HG02981 (cell line): ENCODE data around the gene PLB1.
A peak's percentile ranks its signal among the peaks of the same experiment; 100 is the strongest.

Experiments
- ATAC-seq: cut with Tn5 transposase; IDR thresholded peaks from one replicate; pipeline ENCODE4 v1.9.1; 2021; ENCODE audit warnings: mild to moderate bottlenecking, moderate library complexity; ENCODE audit not compliant: unreplicated experiment

The PLB1 gene

DNA sequence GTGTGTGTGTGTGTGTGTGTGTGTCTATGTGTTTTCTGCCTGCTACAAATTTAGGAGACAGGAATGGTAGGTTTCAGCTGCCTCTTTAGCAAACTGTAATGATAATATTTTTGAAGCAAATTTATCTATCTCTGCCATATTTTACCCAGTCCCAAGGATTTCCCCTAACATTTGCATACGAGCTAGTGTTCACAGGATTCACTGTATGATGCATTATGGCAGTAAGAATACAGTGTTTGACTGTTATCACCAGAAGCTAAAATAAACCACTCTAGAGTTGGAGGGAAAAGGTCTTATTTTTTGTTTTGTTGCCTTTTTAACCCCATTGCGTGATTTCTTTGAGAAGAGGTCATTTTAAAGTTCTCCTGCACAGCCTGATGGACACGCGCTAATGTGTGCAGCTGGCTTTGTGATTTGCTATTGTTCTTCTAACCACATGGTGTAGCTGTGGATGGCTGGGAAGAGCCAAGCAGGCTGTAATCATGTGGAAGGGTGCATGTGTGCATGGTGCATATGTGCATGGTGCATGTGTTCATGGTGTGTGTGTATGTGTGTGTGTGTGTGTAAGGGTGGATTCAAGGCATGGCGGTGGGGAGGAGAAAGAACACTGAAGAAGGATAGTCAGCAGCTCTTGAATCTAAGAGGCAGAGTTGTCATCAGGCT, 62.4 kb downstream of the PLB1 start:
- no peak for ATAC-seq

GRCh38 chr2:28558918-28559317, 63.1 kb downstream of the PLB1 start:
- no peak for ATAC-seq

DNA sequence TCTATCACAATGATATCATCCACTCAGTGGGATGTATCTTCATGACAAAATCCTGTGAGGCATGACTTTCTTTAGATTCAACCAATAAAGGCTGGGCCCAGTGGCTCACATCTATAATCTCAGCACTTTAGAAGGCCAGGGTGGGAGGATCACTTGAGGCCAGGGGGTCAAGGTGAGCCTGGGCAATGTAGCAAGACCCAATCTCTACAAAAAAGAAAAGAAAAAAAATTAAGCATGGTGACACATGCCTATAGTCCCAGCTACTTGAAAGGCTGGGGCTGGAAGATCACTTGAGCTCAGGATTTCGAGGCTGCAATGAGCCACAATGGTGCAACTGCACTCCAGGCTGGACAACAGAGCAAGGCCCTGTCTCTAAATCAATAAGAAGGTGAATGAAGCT, 68.0 kb downstream of the PLB1 start:
- no peak for ATAC-seq

DNA sequence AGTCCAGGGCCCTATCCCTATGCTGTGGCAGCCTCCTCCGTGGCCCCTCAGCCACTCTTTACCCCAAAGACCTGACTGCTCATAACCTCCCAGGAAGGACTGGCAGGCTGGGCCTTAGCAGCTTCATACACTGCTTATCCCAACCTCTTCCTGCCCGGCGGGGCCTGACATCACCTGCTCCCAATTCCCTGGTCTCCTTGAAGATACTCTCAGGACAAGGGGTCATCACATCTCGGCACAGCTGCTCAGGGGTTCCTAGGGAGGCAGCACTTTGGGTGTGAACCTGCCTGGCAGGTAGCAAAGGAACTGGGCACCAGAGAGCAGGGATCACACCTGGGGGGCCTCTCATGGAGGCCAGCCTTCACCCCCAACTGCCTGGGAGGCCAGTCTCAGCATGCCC, 68.5 kb downstream of the PLB1 start:
- ATAC-seq, result no peak

- no peak for ATAC-seq
Measured at GRCh38 chr2:28565033-28565432, 69.2 kb downstream of the PLB1 start.

GRCh38 chr2:28565720-28566295, 69.9 kb downstream of the PLB1 start:
- ATAC-seq, result no peak

DNA sequence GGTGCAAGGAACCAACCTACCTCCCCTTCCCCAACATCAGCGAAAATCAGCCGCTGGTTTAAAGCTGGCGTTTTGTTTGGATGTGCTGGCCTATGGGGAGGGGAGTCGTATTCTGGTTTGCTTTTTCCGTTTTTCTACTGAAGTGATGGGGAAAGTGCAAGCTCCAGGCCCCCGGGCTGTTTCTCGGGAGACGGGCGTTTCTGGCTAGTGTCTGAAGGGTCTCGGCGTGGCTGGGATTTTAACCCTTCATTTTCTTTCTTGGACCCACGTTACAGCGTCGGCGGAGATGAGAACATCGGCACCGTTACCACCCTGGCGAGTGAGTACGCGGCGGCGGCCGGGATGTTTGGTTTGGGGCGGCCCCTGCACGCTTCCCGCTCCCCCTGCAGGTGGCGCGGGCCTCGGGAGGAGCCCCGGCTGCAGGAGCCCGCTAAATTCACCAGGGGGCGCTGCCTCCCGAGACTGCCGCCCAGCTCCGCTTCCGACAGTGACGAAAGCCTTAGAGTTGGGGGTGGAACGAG, 70.7 kb downstream of the PLB1 start:
- peak; percentile 89 for ATAC-seq

- ATAC-seq, result no peak
Measured at GRCh38 chr2:28567061-28567471, 71.2 kb downstream of the PLB1 start.

GRCh38 chr2:28568036-28568435, 72.2 kb downstream of the PLB1 start:
- ATAC-seq, result no peak

DNA sequence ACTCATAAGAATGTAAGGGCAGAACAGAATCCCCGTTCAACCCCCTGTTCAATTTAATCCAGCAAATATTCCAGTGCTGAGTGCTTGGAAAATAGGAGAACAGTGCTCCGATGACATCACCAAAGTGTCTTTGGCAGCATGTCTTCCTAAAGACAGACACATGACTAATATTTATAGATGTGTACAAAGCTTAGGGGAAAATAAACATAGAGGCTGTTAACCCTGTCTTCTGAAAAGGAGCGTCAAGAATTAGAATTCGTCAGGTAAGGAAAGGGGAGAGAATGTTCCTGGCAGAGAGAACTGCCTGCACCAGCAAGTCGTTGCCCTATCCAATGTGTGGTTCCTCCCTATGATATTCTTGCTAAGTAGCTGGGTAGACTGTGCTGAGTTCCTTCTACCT, 72.7 kb downstream of the PLB1 start:
- no peak for ATAC-seq

DNA sequence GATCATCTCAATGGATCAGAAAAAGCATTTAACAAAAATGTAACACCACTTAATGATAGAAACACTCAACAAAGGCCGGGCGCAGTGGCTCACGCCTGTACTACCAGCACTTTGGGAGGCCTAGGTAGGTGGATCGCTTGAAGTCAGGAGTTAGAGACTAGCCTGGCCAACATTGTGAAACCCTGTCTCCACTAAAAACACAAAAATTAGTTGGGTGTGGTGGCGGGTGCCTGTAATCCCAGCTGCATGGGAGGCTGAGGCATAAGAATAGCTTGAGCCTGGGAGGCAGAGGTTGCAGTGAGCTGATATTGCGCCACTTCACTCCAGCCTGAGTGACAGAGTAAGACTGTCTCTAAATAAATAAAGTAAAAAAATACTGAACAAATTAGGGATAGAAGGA, 74.6 kb downstream of the PLB1 start:
- ATAC-seq, result no peak

DNA sequence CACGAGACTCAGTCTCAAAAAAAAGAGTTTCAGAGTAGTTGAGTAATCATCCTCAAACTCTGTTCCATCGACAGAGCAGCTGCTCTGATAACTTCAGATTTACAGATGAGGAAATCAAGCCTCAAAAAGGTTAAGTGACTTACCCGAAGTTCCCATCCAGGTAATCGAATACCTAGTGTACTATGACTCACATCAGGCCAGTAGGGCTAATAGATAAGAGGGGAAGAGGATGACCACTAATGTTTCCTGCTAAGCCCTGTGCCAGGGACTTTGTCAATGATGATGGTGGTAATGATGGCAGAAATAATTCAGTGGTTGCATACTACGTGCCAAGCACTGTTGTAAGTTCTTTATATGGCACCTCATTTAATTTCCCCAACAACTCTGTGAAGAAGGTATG, 80.9 kb downstream of the PLB1 start:
- no peak for ATAC-seq

- ATAC-seq, result no peak
Measured at GRCh38 chr2:28577791-28578680, 82.2 kb downstream of the PLB1 start.

DNA sequence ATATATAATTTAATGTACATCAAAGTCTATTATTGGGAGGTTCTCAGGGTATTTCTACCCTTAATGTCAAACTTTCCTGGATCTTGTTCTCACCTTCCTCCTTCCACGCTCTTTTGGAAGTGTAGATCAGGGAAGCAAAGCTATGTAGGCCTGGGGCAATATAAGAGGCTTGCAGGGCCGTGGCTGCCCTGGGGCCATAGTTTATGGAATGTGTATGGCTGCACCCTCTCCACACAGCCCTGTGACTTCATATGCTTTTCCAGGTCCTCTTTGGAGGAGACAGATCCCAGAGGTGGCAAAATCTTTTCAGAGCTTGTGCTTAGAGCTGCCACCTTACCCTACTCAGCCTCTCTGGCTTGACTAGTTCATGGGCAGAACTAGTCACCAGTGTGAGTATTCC, 82.9 kb downstream of the PLB1 start:
- ATAC-seq, result no peak

- no peak for ATAC-seq
Measured at GRCh38 chr2:28579606-28580005, 83.7 kb downstream of the PLB1 start.

GRCh38 chr2:28580078-28580477, 84.2 kb downstream of the PLB1 start:
- no peak for ATAC-seq

GRCh38 chr2:28581312-28581711, 85.5 kb downstream of the PLB1 start:
- ATAC-seq, result no peak

DNA sequence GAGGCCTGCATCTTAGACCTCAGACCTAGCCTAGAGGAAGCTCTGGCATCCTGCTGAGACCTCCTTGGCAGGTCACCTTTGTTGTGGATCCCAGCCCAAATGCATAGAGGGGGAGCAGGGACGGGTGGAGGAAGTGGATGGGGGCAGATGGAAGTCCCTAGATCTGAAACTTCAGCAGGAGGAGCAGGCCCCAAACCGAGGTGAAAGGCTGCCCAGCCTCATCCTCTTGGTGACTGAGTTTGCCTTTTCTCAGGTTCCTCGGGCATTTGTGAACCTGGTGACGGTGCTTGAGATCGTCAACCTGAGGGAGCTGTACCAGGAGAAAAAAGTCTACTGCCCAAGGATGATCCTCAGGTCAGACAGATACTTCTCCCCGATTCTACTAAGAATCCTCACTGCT, 86.3 kb downstream of the PLB1 start:
- no peak for ATAC-seq

- ATAC-seq, result no peak
Measured at GRCh38 chr2:28582595-28582994, 86.7 kb downstream of the PLB1 start.

- ATAC-seq, result no peak
Measured at GRCh38 chr2:28583899-28584553, 88.2 kb downstream of the PLB1 start.

DNA sequence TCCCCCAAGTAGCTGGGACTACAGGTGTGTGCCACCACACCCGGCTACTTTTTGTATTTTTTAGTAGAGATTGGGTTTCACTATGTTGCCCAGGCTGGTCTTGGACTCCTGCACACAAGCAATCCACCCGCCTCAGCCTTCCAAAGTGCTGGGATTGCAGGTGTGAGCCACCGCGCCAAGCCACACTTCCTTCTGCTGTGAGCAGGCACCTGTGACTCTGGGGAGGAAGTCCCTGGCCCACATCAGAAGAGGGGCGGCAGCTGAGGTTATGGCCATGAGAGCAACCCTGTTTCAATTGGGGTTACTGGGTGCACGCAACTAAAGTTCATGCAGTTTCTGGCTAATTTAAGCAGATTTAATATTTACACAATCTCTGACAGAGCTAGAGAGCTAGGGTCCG, 91.0 kb downstream of the PLB1 start:
- ATAC-seq, result no peak
